Skin of body (tissue), 2 donors: ENCODE results near the gene HLA-DRA. TPM values are rescaled to one million over a fixed set of nuclear protein-coding genes. Genes with fewer than 3 reads are reported as not detected.

Source experiments
- DNase-seq: peaks from one replicate; lab custom pipeline; 2025; lab: John Stamatoyannopoulos, UW
- total RNA-seq: library from RNA; depleted of rRNA; stranded (reverse); fragments of >200 nt; gene quantifications from one replicate; pipeline ENCODE4 v1.2.3, GENCODE V29; 2014

The HLA-DRA gene
- 92.8 TPM for total RNA-seq

GRCh38 chr6:32439602-32440214, at the start of gene HLA-DRA:
Gene HLA-DRA (plus strand): TSS chr6:32439887. CDS start chr6:32439951, 64 bp downstream.
- peak; percentile 52 for DNase-seq

- DNase-seq = no peak
These were observed 48.2 kb upstream of the HLA-DRA start for GRCh38 chr6:32391505-32391904.

GRCh38 chr6:32393665-32394420, 45.8 kb upstream of the HLA-DRA start:
- DNase-seq = peak; percentile 52

- no peak for DNase-seq
These were observed 43.7 kb upstream of the HLA-DRA start for GRCh38 chr6:32396028-32396427.

GRCh38 chr6:32397252-32397920, 42.3 kb upstream of the HLA-DRA start:
- no peak for DNase-seq

- no peak for DNase-seq
These were observed 38.3 kb upstream of the HLA-DRA start for GRCh38 chr6:32401284-32401963.

GRCh38 chr6:32402812-32403211, 36.9 kb upstream of the HLA-DRA start:
- DNase-seq = no peak

GRCh38 chr6:32405656-32406055, 34.0 kb upstream of the HLA-DRA start:
- no peak for DNase-seq

- DNase-seq = no peak
These were observed 33.5 kb upstream of the HLA-DRA start for GRCh38 chr6:32406197-32406596.

GRCh38 chr6:32406857-32407256, 32.8 kb upstream of the HLA-DRA start, which contains the start of gene BTNL2:
Gene BTNL2 (minus strand): TSS chr6:32407181. CDS start chr6:32407123, 58 bp downstream.
- DNase-seq = no peak

GRCh38 chr6:32410906-32411305, 28.8 kb upstream of the HLA-DRA start:
- DNase-seq = no peak

GRCh38 chr6:32411566-32412327, 27.9 kb upstream of the HLA-DRA start:
- no peak for DNase-seq

- peak; percentile 43 for DNase-seq
These were observed 26.1 kb upstream of the HLA-DRA start for GRCh38 chr6:32413427-32414047.

- DNase-seq = peak; percentile 24
These were observed 24.1 kb upstream of the HLA-DRA start for GRCh38 chr6:32415521-32416019.

GRCh38 chr6:32416036-32416435, 23.7 kb upstream of the HLA-DRA start:
- no peak for DNase-seq

GRCh38 chr6:32424589-32425300, 14.9 kb upstream of the HLA-DRA start:
- no peak for DNase-seq

GRCh38 chr6:32426338-32426737, 13.3 kb upstream of the HLA-DRA start:
- DNase-seq = no peak

GRCh38 chr6:32427218-32427617, 12.5 kb upstream of the HLA-DRA start:
- no peak for DNase-seq

GRCh38 chr6:32427934-32428474, 11.7 kb upstream of the HLA-DRA start:
- DNase-seq = no peak
